HG03439 (cell line): ENCODE results near the gene GLDN.

Experiments used
- ATAC-seq: cut with Tn5 transposase; IDR thresholded peaks from one replicate; pipeline ENCODE4 v1.9.1; 2021; ENCODE audit warnings: mild to moderate bottlenecking, moderate library complexity; ENCODE audit not compliant: unreplicated experiment

GLDN gene

GRCh38 chr15:51341366-51342226 lies at the start of gene GLDN:
Gene GLDN (plus strand): TSS chr15:51341655. CDS start chr15:51341685, 30 bp downstream.
- ATAC-seq: no peak

- ATAC-seq: no peak
Measured at GRCh38 chr15:51298620-51299019, 42.8 kb upstream of the GLDN start.

- ATAC-seq: no peak
Measured at GRCh38 chr15:51299187-51300015, 42.1 kb upstream of the GLDN start.

GRCh38 chr15:51302480-51302879 lies 39.0 kb upstream of the GLDN start:
- no peak for ATAC-seq

GRCh38 chr15:51303462-51303980 lies 37.9 kb upstream of the GLDN start:
- no peak for ATAC-seq

GRCh38 chr15:51307325-51307724 lies 34.1 kb upstream of the GLDN start:
- no peak for ATAC-seq

- ATAC-seq: no peak
Measured at GRCh38 chr15:51307811-51308210, 33.6 kb upstream of the GLDN start.

- ATAC-seq: no peak
Measured at GRCh38 chr15:51310064-51310463, 31.4 kb upstream of the GLDN start.

- ATAC-seq: no peak
Measured at GRCh38 chr15:51311510-51311909, 29.9 kb upstream of the GLDN start.

GRCh38 chr15:51312166-51313073 lies 29.0 kb upstream of the GLDN start:
- no peak for ATAC-seq

GRCh38 chr15:51313074-51313393 lies 28.4 kb upstream of the GLDN start:
- no peak for ATAC-seq

GRCh38 chr15:51313644-51314280 lies 27.7 kb upstream of the GLDN start:
- no peak for ATAC-seq

GRCh38 chr15:51314391-51315337 lies 26.8 kb upstream of the GLDN start:
- no peak for ATAC-seq

- ATAC-seq: no peak
Measured at GRCh38 chr15:51315726-51316125, 25.7 kb upstream of the GLDN start.

GRCh38 chr15:51316636-51317035 lies 24.8 kb upstream of the GLDN start:
- ATAC-seq: no peak

- ATAC-seq: no peak
Measured at GRCh38 chr15:51318382-51319150, 22.9 kb upstream of the GLDN start.

- no peak for ATAC-seq
Measured at GRCh38 chr15:51319539-51319938, 21.9 kb upstream of the GLDN start.

- no peak for ATAC-seq
Measured at GRCh38 chr15:51320843-51321242, 20.6 kb upstream of the GLDN start.
